GM19239 (cell line): ENCODE results near the gene AKIP1.
A peak's percentile ranks its signal among the peaks of the same experiment; 100 is the strongest.
"Not testable (repeated sequence)": the region's sequence is repeated elsewhere in the genome, so short reads cannot be mapped to it uniquely, and the experiment has no call there.

ENCODE experiments used
- DNase-seq: peaks from one replicate; pipeline ENCODE4 v3.0.0; 2011; ENCODE audit warnings: low spot score; ENCODE audit not compliant: insufficient read length
- FAIRE-seq: peaks from 2 replicates; lab custom pipeline; 2011; peaks lifted over from hg19 to GRCh38; lab: Jason Lieb, UNC

Gene AKIP1

GRCh38 chr11:8913961-8914660 lies 3.1 kb downstream of the AKIP1 start:
- FAIRE-seq (peak; percentile 87), DNase-seq (peak; percentile 27)

GRCh38 chr11:8914661-8915018 lies 3.7 kb downstream of the AKIP1 start:
- no peak for FAIRE-seq

GRCh38 chr11:8917157-8917825 lies 6.3 kb downstream of the AKIP1 start:
- FAIRE-seq (no peak), DNase-seq (no peak)

More at GRCh38 chr11:8914661-8915018, 3.7 kb downstream of the AKIP1 start:
- no peak for DNase-seq

GRCh38 chr11:8922691-8923090 lies 11.7 kb downstream of the AKIP1 start:
- DNase-seq (no peak), FAIRE-seq (no peak)

- no peak for FAIRE-seq
Measured at GRCh38 chr11:8925711-8926110, 14.7 kb downstream of the AKIP1 start.

GRCh38 chr11:8926236-8926635 lies 15.2 kb downstream of the AKIP1 start:
- FAIRE-seq, result no peak
- DNase-seq, result no peak

More at GRCh38 chr11:8925711-8926110, 14.7 kb downstream of the AKIP1 start:
- DNase-seq, result no peak

GRCh38 chr11:8927233-8927632 lies 16.2 kb downstream of the AKIP1 start:
- no peak for FAIRE-seq
- DNase-seq, result no peak

GRCh38 chr11:8928205-8928604 lies 17.2 kb downstream of the AKIP1 start:
- FAIRE-seq (no peak), DNase-seq (no peak)

GRCh38 chr11:8928981-8929615 lies 18.1 kb downstream of the AKIP1 start:
- no peak for FAIRE-seq

GRCh38 chr11:8930456-8931175 lies 19.6 kb downstream of the AKIP1 start:
- FAIRE-seq (no peak), DNase-seq (no peak)

More at GRCh38 chr11:8928981-8929615, 18.1 kb downstream of the AKIP1 start:
- DNase-seq, result no peak

- FAIRE-seq (no peak), DNase-seq (no peak)
Measured at GRCh38 chr11:8932564-8933180, 21.7 kb downstream of the AKIP1 start, which contains the start of gene C11orf16. Gene C11orf16 (minus strand): TSS chr11:8932947. CDS start chr11:8932308, 639 bp downstream.

GRCh38 chr11:8933931-8934330 lies 22.9 kb downstream of the AKIP1 start:
- no peak for DNase-seq
- FAIRE-seq, result no peak

- FAIRE-seq (no peak), DNase-seq (no peak)
Measured at GRCh38 chr11:8934742-8935488, 23.9 kb downstream of the AKIP1 start.

- FAIRE-seq, DNase-seq: not testable (repeated sequence)
Measured at GRCh38 chr11:8935789-8936188, 24.8 kb downstream of the AKIP1 start.

GRCh38 chr11:8937159-8937558 lies 26.2 kb downstream of the AKIP1 start:
- DNase-seq (no peak), FAIRE-seq (no peak)

GRCh38 chr11:8937659-8938058 lies 26.7 kb downstream of the AKIP1 start:
- FAIRE-seq, result no peak
- DNase-seq, result no peak

GRCh38 chr11:8941341-8942103 lies 30.5 kb downstream of the AKIP1 start:
- FAIRE-seq (no peak), DNase-seq (no peak)

- no peak for DNase-seq
- FAIRE-seq, result no peak
Measured at GRCh38 chr11:8942518-8943066, 31.6 kb downstream of the AKIP1 start, which contains the start of gene ASCL3. Gene ASCL3 (minus strand): TSS chr11:8943016. CDS start chr11:8938161, 4,855 bp downstream.
